ENCODE measurements around the gene GDF2. TPM values are rescaled to one million over a fixed set of nuclear protein-coding genes. Genes with fewer than 3 reads are reported as not detected.

The GDF2 gene
- total and polyA plus RNA-seq, 2 donors: not detected

DNA sequence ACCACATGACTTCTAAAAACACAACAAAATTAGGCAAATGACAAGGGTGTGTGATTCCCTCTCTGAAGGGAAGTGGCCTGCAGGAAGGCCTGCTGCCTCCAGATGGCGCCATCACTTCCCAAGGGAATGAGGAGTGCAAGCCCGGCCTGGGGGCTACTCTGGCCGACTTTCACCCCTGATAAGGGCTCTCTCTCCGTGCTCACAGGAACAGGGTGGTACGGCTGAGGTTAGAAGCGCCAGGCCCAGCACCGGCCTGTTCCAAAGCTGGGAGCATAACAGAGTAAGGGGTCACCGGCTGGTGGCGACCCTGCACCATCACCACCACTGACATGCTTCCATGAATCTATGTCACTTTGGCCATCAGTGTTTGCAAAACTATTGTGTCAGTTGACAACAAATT is 39.0 kb downstream of the GDF2 start:
- Histone ChIP-seq H3K4me1 (ENCODE audit: insufficient read depth) (no peaks in the 10 kb centered on the region), H3K27ac (ENCODE audit: low read depth) (no peak overlapping the region), H3K36me3 (ENCODE audit: insufficient read depth) (no peaks in the 10 kb centered on the region), H3K4me3 (ENCODE audit: low read depth, low read length) (no peak overlapping the region)
- 60% methylated on average over 9 of the region's 9 CpGs for WGBS
- no peak for DNase-seq (ENCODE audit: extremely low spot score)

DNA sequence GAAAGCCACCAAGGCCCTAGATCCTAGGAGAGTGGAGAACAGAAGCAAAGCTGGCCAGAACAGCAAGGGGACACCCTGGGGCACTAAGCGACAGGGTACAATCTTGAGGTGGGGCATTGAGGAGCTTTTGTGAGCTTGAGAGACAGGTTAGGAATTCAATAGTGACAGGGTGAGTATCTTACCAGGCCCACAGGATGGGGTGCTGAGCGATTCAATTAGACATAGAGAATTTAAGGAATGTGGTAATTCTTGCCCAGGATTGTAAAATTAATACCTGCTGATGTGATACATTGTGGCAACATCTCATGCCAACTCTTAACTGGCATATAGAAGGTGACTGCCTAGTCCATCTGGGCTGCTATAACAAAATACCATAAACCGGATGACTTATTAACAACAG is 39.9 kb downstream of the GDF2 start:
- no peak overlapping the region for H3K27ac ChIP-seq (ENCODE audit: low read depth)
- 90% methylated on average over 3 of the region's 3 CpGs for WGBS
- no peak overlapping the region for H3K4me3 ChIP-seq (ENCODE audit: low read depth, low read length)
- H3K36me3 ChIP-seq (ENCODE audit: insufficient read depth): no peaks in the 10 kb centered on the region
- no peaks in the 10 kb centered on the region for H3K4me1 ChIP-seq (ENCODE audit: insufficient read depth)
- DNase-seq (ENCODE audit: extremely low spot score): no peak

DNA sequence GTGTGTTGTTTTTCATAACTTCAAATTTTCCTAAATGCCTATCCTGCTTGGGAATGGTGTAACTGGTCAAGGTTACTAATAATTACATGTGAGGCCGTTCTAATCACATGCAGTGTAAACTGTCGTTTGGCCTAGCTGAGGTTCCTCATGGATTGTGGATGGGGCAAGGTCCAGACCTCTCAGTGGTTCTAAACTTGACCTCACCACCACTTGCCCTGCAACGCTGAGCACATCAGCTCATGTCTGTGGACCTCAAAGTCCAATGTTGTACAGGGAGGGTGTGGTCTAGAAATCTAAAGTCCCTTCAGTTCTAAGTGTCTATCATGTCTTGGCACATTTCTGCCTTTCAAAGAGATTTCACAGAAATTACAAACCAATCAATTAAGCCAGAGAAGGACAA is 41.5 kb downstream of the GDF2 start:
- Histone ChIP-seq H3K4me1 (ENCODE audit: insufficient read depth) (no peaks in the 10 kb centered on the region), H3K4me3 (ENCODE audit: low read depth, low read length) (no peak overlapping the region), H3K27ac (ENCODE audit: low read depth) (no peak overlapping the region), H3K36me3 (ENCODE audit: insufficient read depth) (no peaks in the 10 kb centered on the region)
- WGBS: 88% methylated on average over 3 of the region's 3 CpGs
- no peak for DNase-seq (ENCODE audit: extremely low spot score)

DNA sequence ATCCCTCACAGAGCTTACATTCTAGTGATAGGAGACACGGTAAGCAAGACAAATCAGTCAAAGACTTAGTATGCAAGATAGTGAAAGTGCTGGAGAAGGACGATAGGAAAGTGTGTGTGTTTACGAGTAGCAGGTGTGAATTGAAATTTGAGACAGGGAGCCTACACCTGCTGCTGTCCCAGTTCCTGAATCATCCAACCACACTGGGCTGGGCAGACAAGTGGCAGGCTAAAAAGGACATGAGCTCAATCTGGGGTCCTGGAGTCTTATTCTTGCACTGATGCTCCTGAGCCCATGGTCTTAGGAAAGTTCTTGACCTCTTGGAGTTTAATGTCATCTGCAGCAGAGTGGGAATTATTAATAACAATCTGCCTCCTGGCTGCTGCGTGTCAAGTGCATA is 42.1 kb downstream of the GDF2 start:
- Histone ChIP-seq H3K27ac (ENCODE audit: low read depth) (no peak overlapping the region), H3K4me3 (ENCODE audit: low read depth, low read length) (no peak overlapping the region), H3K36me3 (ENCODE audit: insufficient read depth) (no peaks in the 10 kb centered on the region), H3K4me1 (ENCODE audit: insufficient read depth) (no peaks in the 10 kb centered on the region)
- no peak for DNase-seq (ENCODE audit: extremely low spot score)
- WGBS: 71% methylated on average over 4 of the region's 4 CpGs

DNA sequence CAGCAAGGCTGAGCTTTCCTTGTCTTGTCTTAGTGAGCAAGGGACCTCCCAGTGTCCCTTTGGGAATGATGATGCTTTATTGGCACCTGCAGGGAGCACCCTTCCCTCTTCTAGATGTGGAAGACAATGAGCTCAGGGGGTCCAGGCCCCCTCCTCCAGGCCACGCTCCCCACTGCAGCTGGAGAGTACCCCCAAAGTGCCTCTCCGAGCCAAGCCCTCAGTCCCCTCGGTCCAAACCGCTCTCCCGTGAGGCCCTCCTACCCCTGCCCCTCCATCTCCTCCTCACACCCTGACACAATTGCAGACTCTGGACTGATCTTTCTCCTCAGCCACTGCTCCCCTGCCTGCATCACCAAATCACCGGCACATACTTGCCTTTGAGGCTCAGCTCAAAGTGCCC is 42.7 kb downstream of the GDF2 start:
- WGBS: 90% methylated on average over 6 of the region's 6 CpGs
- H3K4me3 ChIP-seq (ENCODE audit: low read depth, low read length): no peak overlapping the region
- no peak overlapping the region for H3K27ac ChIP-seq (ENCODE audit: low read depth)
- H3K4me1 ChIP-seq (ENCODE audit: insufficient read depth): no peaks in the 10 kb centered on the region
- no peaks in the 10 kb centered on the region for H3K36me3 ChIP-seq (ENCODE audit: insufficient read depth)
- DNase-seq (ENCODE audit: extremely low spot score): no peak

DNA sequence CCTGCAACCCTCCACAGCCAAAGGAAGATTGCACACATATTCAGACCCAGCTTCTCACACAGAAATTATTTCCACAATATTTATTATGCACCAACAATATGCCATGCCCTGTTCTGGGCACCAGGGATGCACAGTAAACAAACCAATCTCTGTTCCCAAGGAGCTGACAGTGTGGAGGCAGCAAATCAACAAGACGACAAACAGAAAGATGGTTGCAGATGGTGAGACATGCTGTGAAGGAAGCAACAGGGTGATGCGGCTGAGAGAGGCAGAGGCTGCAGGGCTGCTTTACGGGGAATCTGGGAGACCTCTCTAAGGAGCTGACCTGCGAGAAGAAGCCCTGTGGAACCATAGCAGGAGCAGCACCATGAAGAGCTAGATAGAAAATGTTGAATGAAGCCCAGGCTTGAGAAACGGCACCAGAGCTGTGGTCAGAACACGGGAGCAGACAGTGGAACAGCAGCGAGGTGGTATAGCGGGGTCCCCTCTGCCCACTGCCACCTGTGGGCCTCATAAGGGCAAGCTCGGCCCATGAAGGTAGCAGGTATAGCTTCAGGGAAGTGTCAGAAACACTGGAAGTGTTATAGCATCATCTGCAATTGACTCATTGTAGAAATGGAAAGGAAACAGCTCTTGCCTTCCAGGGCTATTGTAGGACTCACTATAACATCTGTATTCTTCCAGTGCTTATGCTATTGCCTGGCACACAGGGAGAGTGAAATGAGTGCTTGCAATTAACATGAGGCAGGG is 43.4 kb downstream of the GDF2 start:
- Histone ChIP-seq H3K27ac (ENCODE audit: low read depth) (no peak overlapping the region), H3K4me3 (ENCODE audit: low read depth, low read length) (no peak overlapping the region), H3K4me1 (ENCODE audit: insufficient read depth) (no peaks in the 10 kb centered on the region), H3K36me3 (ENCODE audit: insufficient read depth) (no peaks in the 10 kb centered on the region)
- 90% methylated on average over 9 of the region's 9 CpGs for WGBS
- DNase-seq (ENCODE audit: extremely low spot score): no peak

DNA sequence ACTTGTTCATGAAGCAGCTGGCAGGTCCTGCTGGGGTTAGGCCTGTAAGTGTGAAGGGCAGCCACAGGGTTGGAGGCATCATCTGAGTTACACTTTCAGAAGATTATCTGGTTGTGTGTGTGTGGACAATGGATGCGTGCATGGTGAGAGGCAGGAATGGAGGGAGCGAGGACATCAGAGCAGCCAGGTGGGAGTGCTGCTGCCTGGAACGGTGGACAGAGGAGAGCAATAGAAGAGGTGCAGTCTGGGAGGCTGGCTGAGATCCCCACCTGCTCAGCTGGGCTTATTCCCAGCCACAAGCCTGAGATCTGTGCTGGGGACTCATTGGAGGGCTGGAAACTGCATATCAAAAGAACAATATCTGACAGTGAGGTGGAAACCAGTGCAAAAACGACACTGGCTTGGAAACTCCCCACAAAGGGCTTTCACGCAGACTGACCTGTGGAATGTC is 44.0 kb downstream of the GDF2 start:
- no peak overlapping the region for H3K4me3 ChIP-seq (ENCODE audit: low read depth, low read length)
- H3K36me3 ChIP-seq (ENCODE audit: insufficient read depth): no peaks in the 10 kb centered on the region
- no peak for DNase-seq (ENCODE audit: extremely low spot score)
- no peaks in the 10 kb centered on the region for H3K4me1 ChIP-seq (ENCODE audit: insufficient read depth)
- WGBS: 82% methylated on average over 5 of the region's 5 CpGs
- H3K27ac ChIP-seq (ENCODE audit: low read depth): no peak overlapping the region

DNA sequence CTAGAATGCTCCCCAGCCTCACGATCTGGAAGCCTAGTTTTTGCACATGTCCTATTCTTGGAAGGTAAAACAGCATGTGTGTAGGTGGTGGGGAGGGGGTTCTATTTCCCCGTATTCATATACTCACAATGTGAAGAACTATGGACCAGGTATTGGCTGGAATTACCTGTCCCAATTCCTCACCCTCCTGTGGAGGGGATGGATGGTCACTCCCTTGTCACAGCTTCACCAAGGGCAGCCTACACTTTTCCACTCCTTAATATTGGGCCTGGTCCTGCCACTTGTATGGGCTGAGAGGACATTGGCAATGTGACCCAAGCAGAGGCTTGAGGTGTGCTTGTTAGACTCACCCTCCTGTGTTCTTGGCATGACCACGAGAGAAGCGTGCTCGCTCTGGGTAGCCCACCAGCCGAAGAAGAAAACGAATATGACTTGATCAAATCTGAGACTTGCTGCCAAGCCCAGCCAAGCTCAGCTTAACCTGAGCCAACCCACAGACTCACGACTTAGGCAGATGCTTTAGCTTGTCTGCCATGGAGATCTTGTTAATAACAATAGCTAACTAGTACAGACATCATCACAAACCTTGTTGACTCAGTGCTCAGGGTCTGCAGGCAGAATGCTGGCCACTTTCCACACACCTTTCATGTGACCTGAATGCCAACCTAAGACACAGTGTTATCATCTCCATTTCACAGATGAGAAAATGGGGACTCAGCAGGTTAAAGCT is 44.6 kb downstream of the GDF2 start:
- no peak for DNase-seq (ENCODE audit: extremely low spot score)
- Histone ChIP-seq H3K27ac (ENCODE audit: low read depth) (no peak overlapping the region), H3K4me1 (ENCODE audit: insufficient read depth) (no peaks in the 10 kb centered on the region), H3K36me3 (ENCODE audit: insufficient read depth) (no peaks in the 10 kb centered on the region), H3K4me3 (ENCODE audit: low read depth, low read length) (no peak overlapping the region)
- WGBS: 88% methylated on average over 8 of the region's 8 CpGs

DNA sequence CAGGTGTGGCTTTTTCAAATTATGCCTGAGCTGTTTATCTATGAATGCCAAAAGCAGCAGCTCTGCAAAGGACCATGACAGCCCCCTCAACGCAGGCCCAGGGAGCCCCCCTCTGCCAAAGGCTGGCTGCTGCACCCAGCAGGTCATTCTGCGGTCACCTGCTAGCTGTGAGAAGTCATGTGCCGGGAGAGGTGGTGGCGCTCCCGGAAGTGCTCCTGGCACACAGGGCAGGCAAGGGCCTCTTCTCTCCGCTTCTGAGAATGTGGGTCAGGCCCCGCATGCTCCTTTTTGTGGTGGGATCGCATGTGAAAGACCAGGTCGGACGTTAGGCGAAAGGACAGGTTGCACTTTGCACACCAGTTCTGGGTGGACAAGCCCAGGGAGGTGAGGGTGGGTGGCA is 45.4 kb downstream of the GDF2 start:
- no peak overlapping the region for H3K4me3 ChIP-seq (ENCODE audit: low read depth, low read length)
- no peak overlapping the region for H3K27ac ChIP-seq (ENCODE audit: low read depth)
- WGBS: 89% methylated on average over 11 of the region's 11 CpGs
- H3K36me3 ChIP-seq (ENCODE audit: insufficient read depth): no peaks in the 10 kb centered on the region
- H3K4me1 ChIP-seq (ENCODE audit: insufficient read depth): no peaks in the 10 kb centered on the region
- no peak for DNase-seq (ENCODE audit: extremely low spot score)

DNA sequence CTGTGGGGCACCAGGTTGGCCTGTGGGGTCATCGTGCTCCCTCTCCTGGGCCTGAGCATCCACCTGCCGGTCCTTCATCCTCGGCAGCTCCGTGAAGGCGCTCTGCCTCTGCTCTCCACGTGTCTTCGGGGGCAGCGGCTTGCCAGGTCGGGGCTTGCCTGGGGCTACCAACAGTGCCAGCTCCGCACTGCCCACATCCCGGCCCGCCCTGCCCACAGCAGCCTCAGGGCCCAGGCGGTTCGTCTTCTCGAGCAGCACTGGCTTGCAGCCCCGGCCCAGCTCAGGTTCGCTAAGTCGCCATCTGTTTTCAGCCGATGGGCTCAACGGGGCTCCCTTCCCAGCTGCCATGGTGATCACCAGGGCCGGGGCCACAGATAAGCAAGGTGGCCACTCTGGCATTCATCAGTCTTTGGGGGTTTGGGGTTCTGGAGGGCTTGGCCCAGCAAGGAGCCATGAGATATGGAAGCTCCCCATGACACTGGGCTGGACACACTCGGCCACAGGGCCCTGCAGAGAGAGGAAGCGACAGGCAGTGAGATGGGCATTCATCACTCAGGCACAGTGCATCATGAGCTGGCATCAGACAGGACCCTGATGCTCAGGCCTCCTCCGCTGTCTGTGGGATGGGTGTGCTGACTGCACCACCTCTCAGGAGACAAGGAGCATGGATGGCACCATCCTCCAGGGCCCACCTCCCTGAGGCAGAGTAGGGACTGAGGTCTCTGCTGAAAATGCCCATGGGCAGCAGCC is 46.4 kb downstream of the GDF2 start:
- 96% methylated on average over 24 of the region's 24 CpGs for WGBS
- H3K4me3 ChIP-seq (ENCODE audit: low read depth, low read length): no peak overlapping the region
- H3K4me1 ChIP-seq (ENCODE audit: insufficient read depth): no peaks in the 10 kb centered on the region
- no peak overlapping the region for H3K27ac ChIP-seq (ENCODE audit: low read depth)
- H3K36me3 ChIP-seq (ENCODE audit: insufficient read depth): no peaks in the 10 kb centered on the region
- DNase-seq (ENCODE audit: extremely low spot score): no peak

DNA sequence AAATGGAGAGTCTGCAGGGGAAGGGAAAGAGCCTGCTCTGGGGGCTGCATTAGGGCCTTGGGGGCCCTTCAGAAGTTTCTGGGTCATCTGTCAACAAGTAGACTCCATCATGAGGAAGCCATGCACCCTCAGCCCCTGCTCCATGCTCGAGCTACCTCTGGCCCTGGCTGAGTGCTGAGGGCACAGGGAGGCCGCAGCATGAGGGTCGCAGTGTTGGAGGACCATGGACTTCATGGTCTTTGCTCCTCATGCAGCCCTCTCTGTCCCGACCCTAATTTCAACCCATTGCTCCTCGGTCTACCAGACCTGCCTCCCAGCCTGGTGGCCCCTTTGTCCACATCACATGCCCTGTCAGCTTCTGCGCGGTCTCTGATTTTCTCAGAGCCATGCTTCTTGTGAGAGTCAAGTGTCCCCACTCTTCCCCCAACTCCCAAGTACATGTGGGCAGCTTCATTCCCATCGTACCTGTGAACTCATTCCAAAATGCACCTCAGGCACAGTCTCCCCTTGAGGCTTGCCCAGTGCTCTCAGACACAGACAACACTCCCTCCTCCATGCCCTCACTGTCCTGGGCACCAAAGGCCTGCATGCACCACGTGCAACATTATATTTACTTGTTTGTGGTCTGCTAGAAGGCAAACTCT is 47.1 kb downstream of the GDF2 start:
- H3K4me3 ChIP-seq (ENCODE audit: low read depth, low read length): no peak overlapping the region
- 82% methylated on average over 9 of the region's 9 CpGs for WGBS
- H3K4me1 ChIP-seq (ENCODE audit: insufficient read depth): no peaks in the 10 kb centered on the region
- DNase-seq (ENCODE audit: extremely low spot score): no peak
- H3K36me3 ChIP-seq (ENCODE audit: insufficient read depth): no peaks in the 10 kb centered on the region
- H3K27ac ChIP-seq (ENCODE audit: low read depth): no peak overlapping the region

DNA sequence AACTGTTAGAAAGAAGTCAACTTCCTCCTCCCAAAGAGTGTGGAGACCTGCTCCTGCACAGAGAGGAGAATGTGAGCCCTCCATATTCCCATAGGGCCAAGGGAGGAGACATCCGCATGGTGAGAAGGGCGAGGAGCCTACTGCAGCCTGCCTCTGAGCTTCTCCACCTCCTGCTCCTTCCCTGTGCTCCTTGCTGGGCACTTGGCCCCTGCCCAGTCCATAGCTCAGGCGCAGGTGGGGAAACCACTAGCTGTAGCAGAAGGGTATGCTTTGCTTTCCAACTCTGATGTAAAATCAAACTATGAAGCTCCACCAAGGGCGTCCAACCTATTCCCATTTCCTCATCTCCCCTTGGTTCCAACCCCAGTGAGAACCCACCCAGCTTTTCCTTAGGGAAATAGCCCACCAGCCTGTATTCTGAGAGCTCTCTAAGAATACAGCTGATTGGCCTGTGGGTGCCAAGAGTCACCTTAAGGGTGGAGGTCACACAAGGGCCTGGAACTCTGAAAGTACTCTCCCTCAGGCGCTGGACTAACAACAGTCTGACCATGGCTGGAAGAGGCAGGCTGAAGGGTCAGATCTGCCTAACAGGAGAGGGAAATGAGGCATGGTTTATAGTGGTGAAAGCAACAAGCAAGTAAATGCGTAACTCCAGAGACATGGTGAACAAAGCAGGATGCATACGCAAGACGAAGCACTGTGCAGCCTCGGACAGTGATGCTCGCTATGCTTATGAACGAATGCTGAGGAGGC is 47.9 kb downstream of the GDF2 start:
- DNase-seq (ENCODE audit: extremely low spot score): no peak
- WGBS: 95% methylated on average over 11 of the region's 11 CpGs
- Histone ChIP-seq H3K36me3 (ENCODE audit: insufficient read depth) (no peaks in the 10 kb centered on the region), H3K4me1 (ENCODE audit: insufficient read depth) (no peaks in the 10 kb centered on the region), H3K27ac (ENCODE audit: low read depth) (no peak overlapping the region), H3K4me3 (ENCODE audit: low read depth, low read length) (no peak overlapping the region)

DNA sequence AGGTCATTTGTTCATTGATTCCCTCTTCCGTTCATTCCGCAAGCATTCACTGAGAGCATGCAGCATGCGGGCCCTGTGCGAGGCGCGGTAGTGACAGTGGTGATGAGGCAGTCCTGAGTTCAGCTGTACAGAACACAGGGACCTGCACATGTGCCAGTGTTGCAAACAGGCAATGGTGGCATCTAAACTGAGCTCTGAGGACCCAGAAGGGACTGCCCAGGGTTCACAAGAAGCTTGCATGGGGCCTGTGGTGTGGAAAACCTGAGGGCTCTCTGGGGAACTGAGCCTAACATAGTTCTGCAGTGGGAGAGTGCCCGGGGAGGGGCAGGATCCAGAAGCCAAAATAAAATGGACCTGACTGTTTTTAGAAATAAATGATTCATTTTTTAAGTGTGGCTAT is 48.6 kb downstream of the GDF2 start:
- no peaks in the 10 kb centered on the region for H3K36me3 ChIP-seq (ENCODE audit: insufficient read depth)
- WGBS: 90% methylated on average over 7 of the region's 7 CpGs
- no peak overlapping the region for H3K4me3 ChIP-seq (ENCODE audit: low read depth, low read length)
- no peak overlapping the region for H3K27ac ChIP-seq (ENCODE audit: low read depth)
- H3K4me1 ChIP-seq (ENCODE audit: insufficient read depth): no peaks in the 10 kb centered on the region
- no peak for DNase-seq (ENCODE audit: extremely low spot score)

Data from urinary bladder (tissue), 4 donors.